Measurements from ENCODE around the gene MAP7D1.

GRCh38 chr1:36222481-36223380 lies 66.8 kb downstream of the MAP7D1 start:
- TF ChIP-seq CTCF (IDR thresholded peaks at IDR 0.05) (no peak), ZFX (IDR thresholded peaks at IDR 0.05; ENCODE audit: borderline replicate concordance) (no peak)
